CD4-positive, alpha-beta T cell treated with Interferon gamma for 1 hour (primary cell): ENCODE results near the gene GNAS.

Experiments used
- DNase-seq: peaks from one replicate; pipeline ENCODE4 v3.0.0-alpha.2; 2020

Gene GNAS

DNA sequence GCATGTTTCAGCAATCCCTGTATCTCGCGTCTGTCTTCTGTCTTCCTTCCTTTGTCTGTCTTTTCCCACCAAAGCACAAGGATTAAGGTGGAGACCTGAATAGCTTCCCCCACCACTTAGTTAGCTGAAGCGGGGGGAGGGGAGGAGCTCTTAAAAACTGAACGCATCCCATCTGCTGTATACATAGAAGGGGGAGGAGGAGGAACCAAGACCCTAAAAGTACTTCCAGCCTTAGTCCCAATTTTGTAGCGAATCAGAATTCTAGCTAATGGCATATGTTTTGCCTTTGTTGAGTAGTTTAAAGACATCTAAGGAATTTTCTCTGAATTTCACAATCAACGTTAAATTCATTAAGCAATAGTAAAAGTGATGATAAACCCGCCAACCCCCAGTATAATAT lies 47.9 kb downstream of the GNAS start:
- no peak for DNase-seq

DNA sequence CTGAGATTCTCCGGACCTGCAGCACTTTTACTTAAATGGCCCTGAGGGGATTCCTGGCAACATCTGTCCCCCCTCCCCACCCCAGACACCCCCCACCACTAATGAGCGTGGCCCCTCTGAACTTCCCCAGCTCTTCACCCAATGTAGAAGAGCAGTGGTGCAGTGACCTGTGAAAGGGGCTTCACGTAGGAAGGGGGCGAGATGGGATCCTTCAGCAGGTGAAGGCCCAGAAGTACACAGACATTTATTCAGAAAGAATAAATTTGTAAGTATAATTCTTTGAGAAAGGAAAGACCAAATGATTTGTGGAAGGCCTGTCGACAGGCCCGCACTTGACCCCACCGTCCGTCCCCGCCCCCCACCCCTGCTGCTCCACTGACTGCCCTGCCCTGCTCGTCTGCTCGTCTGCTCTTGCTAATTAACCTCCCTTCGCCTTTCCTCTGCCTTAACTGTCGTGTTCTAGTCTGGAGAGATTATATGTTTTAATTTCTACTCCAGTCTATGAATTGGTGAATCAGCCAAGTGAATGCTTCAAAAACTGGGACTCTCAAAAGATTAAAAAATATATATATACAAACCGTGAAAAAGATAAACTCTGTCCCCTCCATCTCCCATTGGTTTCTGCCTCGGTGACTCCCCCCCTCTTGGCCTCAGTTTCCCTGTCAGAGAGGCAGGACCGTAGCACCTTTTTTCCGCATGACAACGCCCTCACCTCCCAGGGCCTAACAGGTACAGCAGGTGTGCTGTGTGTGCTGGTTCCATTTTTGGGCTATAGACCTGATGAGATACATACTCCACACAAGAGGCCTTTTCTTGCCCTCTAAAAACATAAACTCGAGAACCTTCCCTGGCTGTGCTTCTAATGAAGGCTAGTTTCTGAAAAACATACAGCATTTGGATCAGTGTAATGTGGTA lies 49.2 kb downstream of the GNAS start:
- no peak for DNase-seq

DNA sequence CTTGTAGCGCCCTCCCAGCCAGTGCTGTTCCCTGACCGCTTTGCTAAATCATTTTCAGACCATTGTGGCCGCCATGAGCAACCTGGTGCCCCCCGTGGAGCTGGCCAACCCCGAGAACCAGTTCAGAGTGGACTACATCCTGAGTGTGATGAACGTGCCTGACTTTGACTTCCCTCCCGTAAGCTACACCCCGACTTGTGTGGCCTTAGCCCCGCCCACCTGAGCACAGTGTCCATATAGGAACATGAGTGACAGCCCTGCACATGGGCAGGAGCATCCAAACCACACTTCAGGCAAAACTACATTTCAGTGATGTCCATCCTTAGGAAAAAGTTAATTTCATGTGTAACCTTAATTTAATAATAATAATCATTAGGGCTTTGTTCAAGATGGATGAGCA lies 51.1 kb downstream of the GNAS start:
- DNase-seq = peak; percentile 8

DNA sequence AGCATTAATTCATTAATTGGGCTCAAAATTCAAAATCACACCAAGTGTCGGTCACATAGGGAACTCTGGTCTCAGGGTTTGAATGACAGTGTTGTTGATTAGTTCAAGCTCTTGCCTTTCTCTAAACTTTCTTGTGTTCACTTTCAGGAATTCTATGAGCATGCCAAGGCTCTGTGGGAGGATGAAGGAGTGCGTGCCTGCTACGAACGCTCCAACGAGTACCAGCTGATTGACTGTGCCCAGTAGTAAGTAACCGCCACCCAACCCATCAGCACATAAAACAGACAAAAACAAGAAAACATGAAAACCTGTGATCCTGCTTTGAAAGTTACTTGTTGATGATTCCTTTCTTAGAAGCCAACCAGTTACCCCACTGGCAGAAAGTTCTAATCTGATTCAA lies 52.7 kb downstream of the GNAS start:
- no peak for DNase-seq

DNA sequence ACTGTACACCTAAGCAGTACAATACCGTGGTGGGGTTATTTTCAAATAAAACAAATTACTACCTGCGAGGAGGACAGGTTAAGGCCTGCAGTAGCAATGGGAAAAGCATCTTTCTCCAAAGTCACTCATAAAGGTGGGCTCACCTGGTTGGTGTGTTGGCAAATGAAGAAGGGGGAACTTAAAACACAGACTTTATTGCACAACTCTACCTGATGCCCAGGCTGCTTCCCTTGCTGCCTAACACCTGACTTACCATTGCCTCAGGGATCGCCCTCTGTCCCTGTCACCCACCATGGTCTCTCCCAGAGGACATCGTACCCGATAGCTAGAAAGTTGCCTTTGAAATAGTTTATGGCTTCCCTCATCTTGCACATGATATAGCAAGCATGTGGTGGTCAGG lies 53.6 kb downstream of the GNAS start:
- no peak for DNase-seq

DNA sequence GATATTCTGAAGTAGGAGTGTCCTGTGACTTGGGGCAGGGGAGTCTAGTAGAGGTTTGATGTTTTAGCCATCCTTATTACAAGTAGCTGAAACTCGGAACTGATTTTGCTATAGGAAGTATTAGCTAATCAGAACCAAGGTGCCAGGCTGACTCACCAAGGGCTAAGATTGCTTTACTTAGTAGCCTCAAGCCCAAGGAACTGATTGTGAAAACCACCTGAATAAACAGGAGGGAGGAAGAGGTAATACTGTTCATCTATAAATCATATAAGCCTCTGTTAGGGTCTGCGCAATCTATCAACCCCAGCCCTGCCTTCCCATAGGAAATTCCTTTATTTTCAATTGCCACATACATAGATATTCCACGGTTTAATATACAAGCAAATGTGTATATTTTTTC lies 54.4 kb downstream of the GNAS start:
- no peak for DNase-seq

DNA sequence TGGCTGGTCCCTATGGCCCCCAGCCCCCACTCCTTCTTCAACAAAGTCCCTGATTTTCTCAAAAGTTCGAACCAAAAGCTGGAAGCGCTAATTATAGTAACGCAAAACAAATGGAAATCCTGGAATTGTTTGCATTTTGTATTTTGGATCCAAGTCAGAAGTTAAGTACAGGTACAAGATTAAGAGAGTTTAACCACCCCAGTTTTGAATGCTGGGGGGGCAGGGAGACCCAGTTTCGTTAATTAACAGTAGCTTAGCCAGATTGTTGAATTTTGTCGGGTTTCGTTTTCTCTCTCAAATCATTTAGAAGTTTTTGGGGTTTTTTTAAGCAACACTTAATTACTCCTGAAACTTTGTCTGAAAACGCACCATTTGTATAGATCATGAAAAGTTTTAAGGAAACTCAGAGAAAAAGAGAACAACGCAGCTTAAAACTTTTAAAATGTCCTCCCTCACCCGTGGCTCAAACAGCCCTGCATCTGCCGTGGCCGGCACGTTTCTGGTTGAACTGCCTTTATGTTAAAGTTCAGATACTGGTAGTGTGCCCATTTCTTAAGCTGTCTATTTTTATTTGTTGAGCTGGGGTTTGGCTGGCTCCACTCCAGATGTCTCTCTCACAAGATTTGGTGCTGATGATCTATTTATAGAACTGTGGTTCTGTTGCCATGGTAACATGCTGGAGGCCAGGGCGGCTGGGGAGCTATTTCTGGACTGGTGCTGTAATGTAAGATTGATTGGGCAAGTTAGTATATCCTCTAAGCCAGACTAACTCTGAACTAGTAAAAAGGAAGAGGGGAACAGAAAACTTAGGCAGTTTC lies 55.0 kb downstream of the GNAS start:
- DNase-seq = peak; percentile 89

DNA sequence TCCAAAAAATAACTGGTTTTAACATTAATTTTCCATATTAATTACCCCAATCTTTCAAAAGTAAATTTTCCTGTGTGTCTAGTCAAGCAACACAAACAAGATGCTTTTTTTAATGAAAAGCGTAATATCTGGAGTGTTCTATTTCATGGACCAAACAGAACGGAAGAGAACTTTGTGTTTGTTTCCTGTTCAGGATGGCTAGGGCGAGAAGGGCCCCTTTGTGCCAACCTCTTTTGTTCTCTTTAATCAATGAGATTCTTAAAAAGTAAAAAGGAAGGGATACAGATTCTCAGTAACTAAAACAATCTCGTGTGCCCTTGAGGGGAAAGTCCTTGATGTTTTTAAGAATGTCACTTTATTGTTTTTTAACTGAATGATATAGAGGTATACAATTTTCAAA lies 55.7 kb downstream of the GNAS start:
- DNase-seq = no peak

DNA sequence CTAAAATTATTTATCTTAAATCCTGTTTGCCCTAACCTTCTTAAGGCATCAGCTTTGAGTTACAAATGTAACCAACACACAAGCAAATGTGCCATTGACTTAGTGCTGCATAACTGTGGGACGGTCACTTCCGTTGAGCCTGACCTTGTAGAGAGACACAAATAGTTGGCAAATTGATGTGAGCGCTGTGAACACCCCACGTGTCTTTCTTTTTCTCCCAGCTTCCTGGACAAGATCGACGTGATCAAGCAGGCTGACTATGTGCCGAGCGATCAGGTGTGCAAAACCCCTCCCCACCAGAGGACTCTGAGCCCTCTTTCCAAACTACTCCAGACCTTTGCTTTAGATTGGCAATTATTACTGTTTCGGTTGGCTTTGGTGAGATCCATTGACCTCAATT lies 56.4 kb downstream of the GNAS start:
- DNase-seq = no peak

DNA sequence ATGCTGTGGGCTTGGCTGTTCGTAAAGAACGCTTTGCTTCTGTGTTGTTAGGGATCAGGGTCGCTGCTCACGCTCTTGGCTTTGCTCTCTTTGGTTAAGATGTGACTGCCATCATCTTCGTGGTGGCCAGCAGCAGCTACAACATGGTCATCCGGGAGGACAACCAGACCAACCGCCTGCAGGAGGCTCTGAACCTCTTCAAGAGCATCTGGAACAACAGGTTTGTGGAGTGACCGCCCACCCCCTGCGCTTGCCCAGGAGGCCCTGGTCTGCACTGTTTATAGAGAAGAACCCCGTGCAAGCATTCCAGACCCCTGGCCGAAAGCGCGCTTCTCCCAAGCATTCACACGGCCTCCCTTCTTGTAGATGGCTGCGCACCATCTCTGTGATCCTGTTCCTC lies 57.1 kb downstream of the GNAS start:
- no peak for DNase-seq

DNA sequence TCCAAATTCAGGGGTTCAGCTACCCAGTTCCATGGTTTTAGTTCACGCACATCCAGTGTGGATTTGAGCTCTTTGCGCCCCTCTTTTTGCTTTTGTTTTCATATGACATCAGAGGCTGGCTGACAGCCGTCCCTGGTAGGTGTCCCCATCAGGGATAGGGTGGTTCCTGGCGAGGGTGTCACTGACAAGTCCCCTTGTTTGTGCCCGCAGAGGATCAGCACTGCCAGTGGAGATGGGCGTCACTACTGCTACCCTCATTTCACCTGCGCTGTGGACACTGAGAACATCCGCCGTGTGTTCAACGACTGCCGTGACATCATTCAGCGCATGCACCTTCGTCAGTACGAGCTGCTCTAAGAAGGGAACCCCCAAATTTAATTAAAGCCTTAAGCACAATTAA lies 58.0 kb downstream of the GNAS start:
- no peak for DNase-seq

DNA sequence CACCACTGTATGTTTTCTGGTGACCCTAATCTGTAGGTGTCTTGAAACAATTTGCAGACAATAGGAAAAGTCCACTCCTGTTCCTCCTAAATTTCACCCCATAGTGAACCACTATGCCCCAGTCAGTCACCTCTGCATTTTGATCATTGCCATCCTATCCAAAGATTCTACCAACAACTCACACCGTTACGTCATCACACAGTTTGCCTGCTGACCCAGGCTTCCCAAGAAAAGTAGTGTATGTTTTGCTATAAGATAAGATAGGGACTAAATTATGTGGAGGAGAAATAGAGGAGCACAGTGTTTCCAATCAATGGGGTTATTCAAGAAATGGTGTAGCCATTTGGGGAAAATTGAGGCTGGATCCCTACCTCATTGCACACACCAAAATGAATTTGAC lies 58.8 kb downstream of the GNAS start:
- no peak for DNase-seq

DNA sequence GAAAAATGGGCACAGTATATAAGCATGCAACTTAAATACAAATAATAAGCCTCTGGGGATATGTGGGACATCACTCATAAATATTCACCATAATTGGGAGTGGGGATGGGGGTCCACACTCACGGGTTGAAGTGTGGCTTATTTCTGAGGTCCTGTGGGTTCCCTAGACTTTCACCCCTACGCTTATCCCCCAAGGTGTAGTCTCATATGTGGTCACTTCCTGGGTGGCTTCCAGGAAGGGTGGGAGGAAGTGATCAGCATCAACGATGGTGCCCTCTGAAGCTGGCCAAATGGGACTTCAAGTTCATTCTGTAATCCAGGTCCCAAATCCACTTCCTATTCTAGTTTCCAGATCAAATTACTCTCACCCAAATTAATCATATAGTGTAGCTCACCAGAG lies 59.5 kb downstream of the GNAS start:
- DNase-seq = peak; percentile 9

DNA sequence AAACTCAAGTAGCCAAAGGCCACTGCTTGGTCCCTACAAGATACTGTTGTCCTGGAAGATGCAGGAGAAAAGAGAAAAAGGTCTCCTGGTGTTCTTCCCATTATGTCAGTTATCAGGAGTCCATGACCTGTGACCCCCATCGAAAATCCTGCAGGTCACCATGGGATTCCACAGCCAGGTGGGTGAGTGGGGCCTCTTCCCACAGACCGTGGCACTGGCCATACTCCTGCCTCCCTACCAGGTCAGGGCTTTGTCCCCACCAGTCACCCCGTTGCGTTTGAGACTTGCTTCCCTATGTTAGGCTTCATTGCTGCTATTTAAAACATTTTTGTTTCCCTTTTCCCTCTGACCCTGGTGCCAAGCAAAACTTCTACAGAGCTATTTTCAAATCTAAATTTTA lies 60.6 kb downstream of the GNAS start:
- DNase-seq = no peak

DNA sequence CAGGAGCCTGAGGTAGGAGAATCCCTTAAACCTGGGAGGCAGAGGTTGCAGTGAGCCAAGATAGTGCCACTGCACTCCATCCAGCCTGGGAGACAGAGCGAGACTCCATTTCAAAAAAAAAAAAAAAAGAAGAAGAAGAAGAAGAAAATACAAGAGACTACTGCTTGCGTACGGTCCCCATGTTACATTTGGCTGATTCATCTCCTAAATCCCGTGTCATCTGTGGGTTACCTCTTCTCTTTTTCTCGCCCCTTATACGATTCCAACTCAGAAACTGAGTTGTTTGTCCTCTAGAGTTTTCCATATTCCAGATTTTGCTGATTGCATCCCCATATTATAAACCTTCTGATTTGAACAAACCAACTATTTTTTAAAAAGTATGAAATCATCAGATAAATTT lies 66.1 kb downstream of the GNAS start:
- no peak for DNase-seq

DNA sequence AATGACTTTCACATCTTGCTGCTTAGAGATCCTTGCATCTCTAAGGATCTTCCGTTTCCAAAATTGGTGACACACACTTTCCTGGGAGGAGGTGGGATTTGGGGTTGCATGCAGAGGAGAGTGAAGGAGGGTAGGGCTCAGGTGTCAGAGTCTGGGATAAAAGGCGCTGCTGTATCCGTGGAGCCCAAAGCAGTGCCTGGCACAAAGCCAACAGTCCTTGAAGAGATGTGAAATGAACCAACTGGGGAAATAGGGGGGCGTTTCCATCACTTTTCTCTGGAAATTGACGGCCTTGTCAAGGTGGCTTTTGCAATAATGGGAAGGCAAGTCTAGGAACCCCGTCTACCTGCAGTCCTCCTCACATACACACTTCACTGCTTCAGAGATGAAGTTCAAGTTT lies 69.0 kb downstream of the GNAS start:
- DNase-seq = no peak

DNA sequence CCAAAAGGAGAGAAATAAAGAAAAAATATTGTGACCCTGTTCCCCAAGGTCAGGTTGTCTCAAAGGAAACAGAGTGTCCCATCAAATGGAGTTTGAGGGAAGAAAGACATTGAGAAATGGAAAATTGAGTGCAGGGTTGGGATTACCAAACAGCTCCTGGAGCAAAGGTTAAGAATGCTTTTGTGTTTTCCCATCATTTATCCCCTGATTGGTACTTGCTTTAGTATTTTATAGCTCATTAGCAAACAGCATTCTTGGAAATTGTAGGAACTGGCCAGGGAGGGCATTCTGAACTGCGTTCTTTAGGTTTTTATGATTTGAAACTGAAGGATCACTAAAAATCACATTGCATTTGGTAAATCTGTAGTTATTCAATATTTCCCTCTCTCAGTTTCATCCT lies 69.5 kb downstream of the GNAS start:
- no peak for DNase-seq

DNA sequence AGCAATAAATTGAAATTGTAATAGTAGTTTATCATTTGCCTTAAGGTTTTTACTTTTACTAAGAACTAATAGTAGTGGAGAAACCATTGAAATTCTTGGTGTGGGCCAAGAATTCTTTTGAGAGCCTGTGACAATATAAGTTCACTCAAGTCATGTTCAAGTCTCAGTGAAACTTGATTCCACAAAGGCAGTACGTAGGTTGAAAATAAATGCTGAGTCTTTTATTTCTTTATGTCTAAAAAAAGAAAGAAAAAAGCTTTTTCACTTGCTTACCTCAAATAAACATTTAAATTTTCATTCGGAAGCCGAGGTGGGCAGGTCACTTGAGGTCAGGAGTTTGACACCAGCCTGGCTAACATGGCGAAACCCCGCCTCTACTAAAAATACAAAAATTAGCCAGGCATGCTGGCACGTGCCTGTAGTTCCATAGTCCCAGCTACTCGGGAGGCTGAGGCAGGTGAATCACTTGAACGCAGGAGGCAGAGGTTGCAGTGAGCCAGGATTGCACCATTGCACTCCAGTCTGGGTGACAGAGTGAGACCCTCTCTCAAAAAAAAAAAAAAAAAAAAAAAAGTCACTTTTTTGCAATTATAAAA lies 70.7 kb downstream of the GNAS start:
- no peak for DNase-seq

DNA sequence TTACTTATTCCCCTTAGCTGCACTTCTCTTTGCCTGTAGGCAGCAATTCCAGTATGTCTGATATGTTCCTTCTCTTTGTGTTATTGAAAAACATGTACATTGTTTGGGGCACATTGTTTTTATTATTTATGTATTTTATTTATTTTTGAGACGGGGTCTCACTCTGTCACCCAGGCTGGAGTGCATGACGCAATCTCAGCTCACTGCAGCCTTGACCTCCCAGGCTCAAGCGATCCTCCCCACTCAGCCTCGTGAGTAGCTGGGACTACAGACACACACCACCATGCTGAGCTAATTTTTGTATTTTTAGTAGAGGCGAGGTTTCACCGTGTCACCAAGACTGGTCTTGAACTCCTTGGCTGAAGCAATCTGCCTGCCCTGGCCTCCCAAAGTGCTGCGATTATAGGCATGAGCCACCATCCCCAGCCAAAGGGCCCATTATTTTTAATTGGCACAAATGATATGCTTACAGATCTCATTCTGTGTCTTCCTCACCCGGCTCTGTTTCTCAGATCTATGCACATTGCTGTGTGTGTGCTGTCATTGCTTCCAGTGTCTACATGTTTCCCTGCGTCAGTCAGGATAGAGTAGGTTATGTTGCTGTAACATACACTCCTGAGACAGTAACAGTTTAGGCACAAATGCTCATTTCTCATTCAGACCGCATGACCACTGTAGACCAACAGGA lies 74.4 kb downstream of the GNAS start:
- no peak for DNase-seq

DNA sequence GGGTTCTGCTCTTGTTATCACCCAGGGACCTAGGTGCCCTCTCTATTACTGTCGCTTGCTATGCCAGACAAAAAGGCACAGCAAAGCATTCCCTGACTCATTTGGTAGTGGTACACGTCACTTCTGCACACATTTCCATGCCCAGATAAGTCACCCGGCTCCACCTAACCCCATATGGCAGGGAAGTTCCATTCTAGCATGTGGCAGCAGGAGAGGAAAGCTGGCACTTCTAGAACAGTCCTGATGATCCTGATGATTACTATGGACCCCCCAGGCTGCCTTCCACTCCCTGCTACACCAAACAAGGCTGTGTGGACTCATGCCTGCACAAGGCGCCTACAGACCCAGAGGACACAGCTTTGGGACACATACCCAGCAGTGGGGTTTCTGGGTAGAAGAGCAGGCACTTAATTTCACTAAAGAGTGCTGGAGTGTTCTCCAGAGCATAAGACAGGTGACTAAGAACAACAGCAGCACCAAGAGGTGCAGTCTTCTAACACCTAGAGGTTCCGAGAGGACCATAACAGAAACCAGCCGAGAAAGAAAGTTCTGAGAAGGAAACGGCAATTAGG lies 75.1 kb downstream of the GNAS start:
- no peak for DNase-seq

DNA sequence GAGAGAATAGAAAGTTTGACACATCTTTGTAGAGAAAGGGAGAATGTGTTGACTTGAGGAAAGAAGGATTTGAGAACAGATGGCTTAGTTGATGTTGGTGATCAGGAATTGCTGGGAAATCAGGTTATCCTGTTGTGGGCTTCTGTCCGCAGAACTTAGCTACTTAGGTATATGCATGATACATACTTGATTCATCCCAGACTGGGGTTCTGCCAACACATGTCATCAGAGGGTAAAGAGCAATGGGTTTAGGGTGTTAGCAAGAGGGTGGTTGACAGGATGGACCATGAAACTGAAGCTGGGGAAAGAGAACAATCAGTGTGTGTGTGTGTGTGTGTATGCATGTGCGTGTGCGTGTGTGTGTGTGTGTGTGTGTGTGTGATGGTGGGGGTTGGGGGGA lies 78.0 kb downstream of the GNAS start:
- no peak for DNase-seq

DNA sequence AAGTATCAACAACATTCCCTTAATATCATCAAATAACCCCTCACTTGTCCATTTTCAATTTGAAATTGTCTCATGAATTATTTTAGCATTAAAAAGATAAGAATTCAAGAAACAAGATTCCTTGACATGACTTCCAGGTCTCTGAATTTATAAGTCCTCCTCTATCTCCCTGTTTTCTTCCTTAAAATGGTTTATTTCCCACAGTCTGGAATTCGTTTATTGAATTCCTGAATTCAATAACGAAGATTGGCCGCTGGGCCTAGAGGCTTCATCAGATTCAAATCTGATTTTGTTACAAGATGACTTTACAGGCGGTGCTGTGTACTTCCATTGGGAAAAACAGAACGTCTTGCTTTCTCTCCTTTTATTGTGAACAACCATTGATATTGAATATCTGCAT lies 79.7 kb downstream of the GNAS start:
- DNase-seq = no peak

DNA sequence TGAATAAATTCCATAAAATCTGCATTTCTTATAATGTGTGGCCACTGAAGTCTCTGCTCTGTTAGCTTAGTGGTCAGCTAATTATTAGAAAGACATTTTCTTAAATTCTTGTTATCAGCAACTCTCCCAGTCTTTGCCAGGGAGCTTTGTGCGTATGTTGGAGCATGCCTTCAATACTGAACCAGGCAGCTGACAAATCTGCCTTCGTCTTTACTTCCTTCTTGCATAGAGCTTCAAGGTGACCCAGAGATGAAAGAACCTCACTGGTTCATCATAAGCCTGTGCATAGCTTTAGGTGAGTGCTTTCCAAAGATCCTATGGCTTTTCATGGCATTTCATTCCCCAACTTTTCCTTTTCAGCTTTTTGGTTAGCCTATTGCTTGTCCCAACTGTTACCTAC lies 85.6 kb downstream of the GNAS start:
- no peak for DNase-seq
